HG03159 (cell line): Measurements from ENCODE around the gene SPG7.
"Not testable (repeated sequence)": the region's sequence is repeated elsewhere in the genome, so short reads cannot be mapped to it uniquely, and the experiment has no call there.

Experiments
- ATAC-seq: cut with Tn5 transposase; IDR thresholded peaks from one replicate; pipeline ENCODE4 v1.9.1; 2021; ENCODE audit warnings: mild to moderate bottlenecking, moderate library complexity; ENCODE audit not compliant: unreplicated experiment

Gene SPG7

GRCh38 chr16:89561142-89561883 is 53.1 kb downstream of the SPG7 start:
- ATAC-seq, result no peak

DNA sequence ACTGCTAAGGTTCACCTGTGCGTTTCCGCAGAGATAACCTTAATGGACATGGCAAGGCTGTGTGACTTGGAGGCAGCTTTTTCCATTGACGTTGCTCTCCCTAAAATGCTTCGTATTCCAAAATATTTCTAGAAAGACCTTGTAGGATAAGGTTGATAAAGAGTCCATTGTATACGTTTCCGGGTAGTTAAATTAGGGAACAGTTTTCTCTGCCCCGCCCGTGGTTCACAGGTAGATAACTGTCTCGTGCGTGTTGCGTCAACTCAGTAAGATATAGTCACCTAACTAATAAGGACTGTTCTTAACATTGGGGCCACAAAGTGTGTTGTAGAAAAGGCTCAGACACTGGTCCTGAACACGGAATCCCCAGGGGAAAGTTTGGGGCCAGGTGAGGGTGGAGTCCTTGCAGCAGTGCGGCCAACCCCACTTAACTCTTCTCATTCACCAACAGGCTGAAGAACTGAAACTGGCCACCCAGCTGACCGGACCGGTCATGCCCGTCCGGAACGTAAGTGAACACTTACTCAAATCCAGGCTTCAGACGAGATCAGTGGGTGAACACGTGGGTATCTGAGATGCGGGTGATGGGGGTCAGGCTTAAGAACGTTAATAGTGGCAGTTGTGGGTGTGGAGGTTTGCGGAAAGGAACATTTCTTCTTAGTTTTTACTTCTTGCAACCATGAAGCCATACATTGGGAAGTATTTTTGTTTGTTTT is 53.8 kb downstream of the SPG7 start:
- no peak for ATAC-seq

DNA sequence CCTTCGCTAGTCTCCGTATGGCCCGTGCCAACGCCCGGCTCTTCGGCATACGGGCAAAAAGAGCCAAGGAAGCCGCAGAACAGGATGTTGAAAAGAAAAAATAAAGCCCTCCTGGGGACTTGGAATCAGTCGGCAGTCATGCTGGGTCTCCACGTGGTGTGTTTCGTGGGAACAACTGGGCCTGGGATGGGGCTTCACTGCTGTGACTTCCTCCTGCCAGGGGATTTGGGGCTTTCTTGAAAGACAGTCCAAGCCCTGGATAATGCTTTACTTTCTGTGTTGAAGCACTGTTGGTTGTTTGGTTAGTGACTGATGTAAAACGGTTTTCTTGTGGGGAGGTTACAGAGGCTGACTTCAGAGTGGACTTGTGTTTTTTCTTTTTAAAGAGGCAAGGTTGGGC is 54.7 kb downstream of the SPG7 start:
- no peak for ATAC-seq

DNA sequence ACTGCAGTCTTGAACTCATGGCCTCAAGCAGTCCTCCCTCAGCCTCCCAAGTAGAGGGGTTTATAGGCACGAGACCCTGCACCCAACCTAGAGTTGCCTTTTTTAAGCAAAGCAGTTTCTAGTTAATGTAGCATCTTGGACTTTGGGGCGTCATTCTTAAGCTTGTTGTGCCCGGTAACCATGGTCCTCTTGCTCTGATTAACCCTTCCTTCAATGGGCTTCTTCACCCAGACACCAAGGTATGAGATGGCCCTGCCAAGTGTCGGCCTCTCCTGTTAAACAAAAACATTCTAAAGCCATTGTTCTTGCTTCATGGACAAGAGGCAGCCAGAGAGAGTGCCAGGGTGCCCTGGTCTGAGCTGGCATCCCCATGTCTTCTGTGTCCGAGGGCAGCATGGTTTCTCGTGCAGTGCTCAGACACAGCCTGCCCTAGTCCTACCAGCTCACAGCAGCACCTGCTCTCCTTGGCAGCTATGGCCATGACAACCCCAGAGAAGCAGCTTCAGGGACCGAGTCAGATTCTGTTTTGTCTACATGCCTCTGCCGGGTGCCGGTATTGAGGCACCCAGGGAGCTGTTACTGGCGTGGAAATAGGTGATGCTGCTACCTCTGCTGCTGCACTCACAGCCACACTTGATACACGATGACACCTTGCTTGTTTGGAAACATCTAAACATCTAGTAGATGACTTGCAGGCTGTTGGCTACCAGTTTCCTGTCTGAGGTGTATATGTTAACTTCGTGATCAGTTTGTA is 55.6 kb downstream of the SPG7 start:
- ATAC-seq, result no peak

GRCh38 chr16:89564476-89565255 is 56.5 kb downstream of the SPG7 start:
- ATAC-seq, result no peak

DNA sequence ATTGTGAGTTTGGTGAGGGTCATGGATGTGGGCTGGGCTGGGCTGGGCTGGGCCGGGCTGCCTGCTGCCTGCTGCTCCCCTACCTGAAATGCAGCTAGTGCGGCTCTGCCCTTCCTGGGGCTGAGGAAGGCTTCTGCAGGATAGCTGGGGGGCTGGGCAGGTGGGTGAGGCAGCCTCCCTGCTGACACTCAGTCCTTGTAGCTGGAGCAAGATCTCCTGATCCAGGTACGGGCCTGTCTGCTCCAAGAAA is 57.0 kb downstream of the SPG7 start:
- no peak for ATAC-seq

GRCh38 chr16:89565506-89566372 is 57.5 kb downstream of the SPG7 start:
- ATAC-seq, result no peak

- no peak for ATAC-seq
Measured at GRCh38 chr16:89567656-89568594, 59.7 kb downstream of the SPG7 start.

- no peak for ATAC-seq
Measured at GRCh38 chr16:89569506-89570341, 61.5 kb downstream of the SPG7 start.

- no peak for ATAC-seq
Measured at GRCh38 chr16:89570342-89570923, 62.2 kb downstream of the SPG7 start.

- ATAC-seq, result not testable (repeated sequence)
Measured at GRCh38 chr16:89570983-89571598, 62.9 kb downstream of the SPG7 start.

DNA sequence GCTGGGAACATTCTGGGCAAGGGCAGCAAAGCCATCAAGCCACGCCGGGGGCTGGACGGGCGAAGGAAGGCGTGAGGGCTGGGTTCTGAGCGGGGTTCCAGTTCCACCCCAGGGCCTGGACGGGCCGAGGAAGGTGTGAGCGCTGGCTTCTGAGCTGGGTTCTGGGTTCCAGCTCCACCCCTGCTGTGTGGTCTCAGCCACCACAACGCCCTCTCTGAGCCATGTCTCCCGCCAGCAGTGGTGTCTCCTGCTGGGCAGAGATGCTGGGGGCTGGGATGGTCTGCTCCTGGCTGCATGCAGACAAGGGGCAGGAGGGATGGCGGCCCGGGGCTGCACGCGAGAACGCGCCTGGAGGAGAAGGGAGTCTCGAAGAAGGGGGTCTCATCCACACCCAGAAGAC is 63.4 kb downstream of the SPG7 start:
- ATAC-seq, result no peak

DNA sequence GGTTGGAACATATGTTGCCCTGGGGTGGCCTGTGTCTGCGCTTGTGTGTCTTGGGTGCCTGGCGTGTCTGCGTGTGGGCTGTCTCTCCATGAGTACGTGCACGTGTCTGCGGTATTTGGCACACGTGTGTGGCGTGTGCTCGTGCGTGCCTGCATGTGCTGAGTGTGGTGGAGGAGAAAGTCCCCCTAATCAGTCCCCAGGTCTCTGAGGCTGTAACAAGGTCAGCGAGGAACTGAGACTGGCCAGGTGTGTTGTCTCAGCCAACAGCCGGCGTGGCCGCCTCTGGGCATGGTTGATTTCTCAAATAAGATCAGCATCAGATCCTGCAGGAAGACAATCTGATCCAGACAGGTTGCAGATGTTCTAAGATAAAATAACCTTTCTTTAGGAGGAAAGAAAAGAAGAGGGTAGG is 63.9 kb downstream of the SPG7 start:
- ATAC-seq, result no peak

GRCh38 chr16:89572485-89573205 is 64.4 kb downstream of the SPG7 start:
- ATAC-seq, result no peak

DNA sequence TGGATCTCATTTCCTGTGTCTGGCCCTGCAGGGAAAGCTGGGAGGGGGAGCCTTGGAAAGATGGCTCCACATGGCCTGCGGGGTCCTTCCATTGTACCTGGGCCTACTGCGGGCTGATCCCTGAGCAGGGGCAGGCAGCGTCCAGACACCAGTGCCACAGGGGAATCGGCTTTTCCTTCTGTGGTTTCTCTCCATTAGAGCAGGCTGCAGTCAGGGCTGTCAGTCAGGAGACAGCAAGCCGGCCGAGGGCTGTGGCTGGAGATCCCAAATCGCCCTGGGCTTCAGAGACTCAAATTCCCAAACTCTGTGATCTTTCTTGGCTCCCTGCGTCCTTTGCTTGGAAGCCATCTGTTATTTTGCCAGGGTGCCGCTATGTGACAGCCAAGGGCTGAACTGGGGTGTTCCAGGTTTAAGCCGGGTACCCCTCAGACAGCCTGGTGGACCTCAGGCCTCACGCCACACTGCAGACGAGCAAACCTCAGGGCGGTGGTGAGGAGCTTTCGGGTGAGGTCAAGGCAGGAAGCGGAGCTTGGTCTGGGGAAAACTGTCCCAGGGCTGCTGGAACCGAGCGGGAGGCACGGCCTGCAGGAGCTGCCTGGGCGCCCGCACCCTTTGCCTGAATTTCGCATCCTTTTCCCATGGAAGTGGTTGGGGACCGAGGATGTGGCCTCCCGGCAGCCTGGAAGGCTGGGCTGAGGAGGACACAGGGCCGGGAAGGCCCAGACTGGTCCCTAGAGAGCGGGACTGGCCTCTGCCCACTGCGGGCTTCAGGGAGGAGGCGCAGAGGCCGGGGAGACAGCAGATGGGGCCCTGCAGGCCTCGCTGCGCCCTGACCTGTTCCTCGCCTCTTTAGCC is 65.8 kb downstream of the SPG7 start:
- no peak for ATAC-seq

- no peak for ATAC-seq
Measured at GRCh38 chr16:89574681-89575246, 66.6 kb downstream of the SPG7 start.
